ENCODE data around the gene SERP2.
"Not testable (repeated sequence)": the region's sequence is repeated elsewhere in the genome, so short reads cannot be mapped to it uniquely, and the experiment has no call there.

The SERP2 gene

GRCh38 chr13:44373601-44374347 is at the start of gene SERP2:
SERP2 (plus strand) TSS chr13:44373824; CDS start chr13:44374026, 202 bp downstream.
- Histone ChIP-seq H3K9ac (ENCODE audit: low read length) (peak within 1 kb of the TSS; percentile 64), H3K4me3 (ENCODE audit: low read length) (peak within 1 kb of the TSS; percentile 79), H3K4me1 (ENCODE audit: control insufficient read depth, insufficient read depth, low read length) (peaks cover 5% of the 10 kb centered on the region), H3K36me3 (ENCODE audit: control insufficient read depth, insufficient read depth, low read length, severe bottlenecking) (no peaks in the 10 kb centered on the region), H3K27me3 (replicated peaks; ENCODE audit: control insufficient read depth, insufficient read depth, low read length) (no peaks in the 10 kb centered on the region), H3K9me3 (ENCODE audit: control insufficient read depth, low read length) (no peaks in the 10 kb centered on the region)
- DNase-seq (ENCODE audit: low read depth): peak; percentile 21

- H3K36me3 ChIP-seq (ENCODE audit: control insufficient read depth, insufficient read depth, low read length, severe bottlenecking): no peaks in the 10 kb centered on the region
- no peak for DNase-seq (ENCODE audit: low read depth)
- peaks cover 6% of the 10 kb centered on the region for H3K27me3 ChIP-seq (replicated peaks; ENCODE audit: control insufficient read depth, insufficient read depth, low read length)
- H3K4me3 ChIP-seq (ENCODE audit: low read length): no peak overlapping the region
- H3K4me1 ChIP-seq (ENCODE audit: control insufficient read depth, insufficient read depth, low read length): peaks cover 13% of the 10 kb centered on the region
- peaks cover 3% of the 10 kb centered on the region for H3K9me3 ChIP-seq (ENCODE audit: control insufficient read depth, low read length)
- H3K9ac ChIP-seq (ENCODE audit: low read length): no peak overlapping the region
These were observed 46.7 kb upstream of the SERP2 start for GRCh38 chr13:44326961-44327360.

GRCh38 chr13:44329041-44329440 is 44.6 kb upstream of the SERP2 start:
- H3K9ac ChIP-seq (ENCODE audit: low read length); H3K36me3 ChIP-seq (ENCODE audit: control insufficient read depth, insufficient read depth, low read length, severe bottlenecking); H3K27me3 ChIP-seq (replicated peaks; ENCODE audit: control insufficient read depth, insufficient read depth, low read length); DNase-seq (ENCODE audit: low read depth); H3K4me3 ChIP-seq (ENCODE audit: low read length); H3K9me3 ChIP-seq (ENCODE audit: control insufficient read depth, low read length): not testable (repeated sequence)
- peaks cover 20% of the 10 kb centered on the region for H3K4me1 ChIP-seq (ENCODE audit: control insufficient read depth, insufficient read depth, low read length)

DNA sequence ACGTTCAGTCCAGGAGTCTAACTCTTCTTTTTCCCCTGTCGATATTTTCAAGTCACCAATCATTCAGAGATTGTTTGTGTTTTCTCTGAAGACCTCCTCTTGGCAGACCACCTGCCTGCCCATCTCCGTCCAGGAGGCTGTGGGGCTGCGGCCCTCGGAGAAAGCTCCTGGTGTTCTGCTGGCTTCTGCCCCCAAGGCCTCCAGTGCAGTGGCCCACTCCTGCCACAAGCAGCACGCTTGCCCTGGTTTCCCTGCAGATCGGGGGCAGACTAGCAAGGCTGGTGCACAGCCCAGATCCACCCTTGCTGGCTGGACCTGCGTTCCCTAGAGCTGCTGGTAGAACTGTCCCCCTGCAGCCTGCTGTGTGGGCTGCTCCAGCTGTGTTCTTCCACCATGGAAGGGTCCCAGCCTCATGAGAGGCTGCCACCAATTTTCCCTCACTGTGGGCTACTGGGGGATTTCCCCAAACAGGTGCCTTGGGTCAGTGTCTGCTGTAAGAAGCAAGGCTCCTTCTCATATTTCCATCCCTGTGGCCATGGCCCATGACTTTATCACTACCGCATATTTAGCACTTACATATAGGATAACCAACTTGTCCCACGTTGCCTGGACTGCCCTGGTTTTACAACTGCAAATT is 43.6 kb upstream of the SERP2 start:
- Histone ChIP-seq H3K4me1 (ENCODE audit: control insufficient read depth, insufficient read depth, low read length) (peaks cover 20% of the 10 kb centered on the region), H3K9me3 (ENCODE audit: control insufficient read depth, low read length) (no peaks in the 10 kb centered on the region), H3K36me3 (ENCODE audit: control insufficient read depth, insufficient read depth, low read length, severe bottlenecking) (no peaks in the 10 kb centered on the region), H3K27me3 (replicated peaks; ENCODE audit: control insufficient read depth, insufficient read depth, low read length) (no peaks in the 10 kb centered on the region), H3K9ac (ENCODE audit: low read length) (no peak overlapping the region), H3K4me3 (ENCODE audit: low read length) (no peak overlapping the region)
- DNase-seq (ENCODE audit: low read depth): no peak

- no peaks in the 10 kb centered on the region for H3K9me3 ChIP-seq (ENCODE audit: control insufficient read depth, low read length)
- peak overlapping the region; percentile 40 for H3K4me3 ChIP-seq (ENCODE audit: low read length)
- DNase-seq (ENCODE audit: low read depth): no peak
- no peaks in the 10 kb centered on the region for H3K27me3 ChIP-seq (replicated peaks; ENCODE audit: control insufficient read depth, insufficient read depth, low read length)
- H3K9ac ChIP-seq (ENCODE audit: low read length): no peak overlapping the region
- peaks cover 20% of the 10 kb centered on the region for H3K4me1 ChIP-seq (ENCODE audit: control insufficient read depth, insufficient read depth, low read length)
- H3K36me3 ChIP-seq (ENCODE audit: control insufficient read depth, insufficient read depth, low read length, severe bottlenecking): no peaks in the 10 kb centered on the region
These were observed 42.2 kb upstream of the SERP2 start for GRCh38 chr13:44331446-44331845.

DNA sequence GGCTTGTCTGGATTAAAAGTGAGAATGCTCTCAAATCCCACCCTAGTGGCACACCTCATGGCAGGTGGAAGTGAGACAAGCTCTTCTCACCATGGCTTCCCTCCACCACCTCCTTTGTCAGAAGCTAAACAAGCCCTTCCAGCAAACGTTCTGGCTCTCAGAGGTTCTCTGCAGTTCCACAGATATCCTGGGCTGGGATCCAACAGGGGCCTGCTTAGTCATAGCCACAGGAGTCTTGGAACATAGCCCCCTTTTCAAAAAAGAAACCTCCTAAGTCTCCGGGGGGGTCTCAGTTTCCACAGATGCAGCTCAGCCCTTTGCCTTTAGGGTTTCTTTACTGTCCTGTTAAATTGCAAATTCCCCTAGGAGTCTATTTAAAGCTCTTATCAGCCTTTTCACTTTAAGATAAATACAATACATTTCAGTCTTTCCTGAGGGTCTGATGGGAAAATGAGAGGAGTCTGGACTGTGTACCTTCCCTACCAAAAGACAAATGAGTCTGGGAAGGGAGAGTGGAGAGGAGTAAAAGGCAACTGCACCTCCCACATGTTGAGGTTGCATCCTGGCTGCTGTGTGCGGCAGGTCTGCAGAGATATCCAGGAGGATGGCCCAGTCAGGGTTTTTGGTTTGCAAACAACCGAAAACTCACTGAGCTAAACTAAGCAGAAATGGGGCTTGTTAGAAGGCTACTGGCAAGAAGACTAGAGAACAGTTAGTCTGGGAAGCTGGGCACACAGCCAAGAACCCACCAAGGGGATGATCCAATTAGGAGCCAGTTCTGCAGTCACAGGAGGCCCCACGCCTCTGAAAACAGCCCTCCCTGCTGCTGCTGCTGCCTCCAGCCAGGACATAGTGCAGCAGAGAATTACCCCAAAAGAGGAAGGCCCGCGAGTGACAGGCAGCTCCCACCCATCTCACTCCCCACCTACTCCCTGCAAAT is 41.4 kb upstream of the SERP2 start:
- Histone ChIP-seq H3K9me3 (ENCODE audit: control insufficient read depth, low read length) (no peaks in the 10 kb centered on the region), H3K27me3 (replicated peaks; ENCODE audit: control insufficient read depth, insufficient read depth, low read length) (no peaks in the 10 kb centered on the region), H3K9ac (ENCODE audit: low read length) (no peak overlapping the region), H3K4me1 (ENCODE audit: control insufficient read depth, insufficient read depth, low read length) (peaks cover 20% of the 10 kb centered on the region), H3K4me3 (ENCODE audit: low read length) (peak overlapping the region; percentile 40), H3K36me3 (ENCODE audit: control insufficient read depth, insufficient read depth, low read length, severe bottlenecking) (no peaks in the 10 kb centered on the region)
- peak; percentile 83 for DNase-seq (ENCODE audit: low read depth)

- Histone ChIP-seq H3K9ac (ENCODE audit: low read length) (no peak overlapping the region), H3K4me1 (ENCODE audit: control insufficient read depth, insufficient read depth, low read length) (peaks cover 20% of the 10 kb centered on the region), H3K4me3 (ENCODE audit: low read length) (no peak overlapping the region), H3K36me3 (ENCODE audit: control insufficient read depth, insufficient read depth, low read length, severe bottlenecking) (no peaks in the 10 kb centered on the region), H3K9me3 (ENCODE audit: control insufficient read depth, low read length) (no peaks in the 10 kb centered on the region), H3K27me3 (replicated peaks; ENCODE audit: control insufficient read depth, insufficient read depth, low read length) (peaks cover 1% of the 10 kb centered on the region)
- DNase-seq (ENCODE audit: low read depth): no peak
These were observed 39.5 kb upstream of the SERP2 start for GRCh38 chr13:44333950-44334655.

DNA sequence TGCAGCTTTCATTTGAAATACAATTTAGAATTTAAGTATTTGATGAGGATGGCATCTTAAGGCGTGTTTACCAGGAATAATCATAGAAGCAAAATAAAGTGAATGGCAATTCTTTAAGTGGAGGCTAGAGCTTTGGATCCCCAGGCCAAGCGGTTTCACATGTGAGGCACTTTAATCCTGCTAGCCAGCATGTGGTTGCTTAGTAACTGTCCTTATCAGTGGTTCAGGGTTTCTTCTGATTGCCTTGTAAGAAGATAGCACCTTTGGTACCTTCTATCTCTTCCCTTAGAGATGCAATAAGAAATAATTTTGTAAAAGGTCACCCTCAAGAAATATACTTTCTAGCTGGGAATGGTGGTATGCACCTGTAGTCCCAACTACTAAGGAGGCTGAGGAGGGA is 38.9 kb upstream of the SERP2 start:
- peaks cover 20% of the 10 kb centered on the region for H3K4me1 ChIP-seq (ENCODE audit: control insufficient read depth, insufficient read depth, low read length)
- H3K27me3 ChIP-seq (replicated peaks; ENCODE audit: control insufficient read depth, insufficient read depth, low read length): peaks cover 3% of the 10 kb centered on the region
- H3K9ac ChIP-seq (ENCODE audit: low read length): no peak overlapping the region
- no peaks in the 10 kb centered on the region for H3K9me3 ChIP-seq (ENCODE audit: control insufficient read depth, low read length)
- no peaks in the 10 kb centered on the region for H3K36me3 ChIP-seq (ENCODE audit: control insufficient read depth, insufficient read depth, low read length, severe bottlenecking)
- no peak for DNase-seq (ENCODE audit: low read depth)
- no peak overlapping the region for H3K4me3 ChIP-seq (ENCODE audit: low read length)

DNA sequence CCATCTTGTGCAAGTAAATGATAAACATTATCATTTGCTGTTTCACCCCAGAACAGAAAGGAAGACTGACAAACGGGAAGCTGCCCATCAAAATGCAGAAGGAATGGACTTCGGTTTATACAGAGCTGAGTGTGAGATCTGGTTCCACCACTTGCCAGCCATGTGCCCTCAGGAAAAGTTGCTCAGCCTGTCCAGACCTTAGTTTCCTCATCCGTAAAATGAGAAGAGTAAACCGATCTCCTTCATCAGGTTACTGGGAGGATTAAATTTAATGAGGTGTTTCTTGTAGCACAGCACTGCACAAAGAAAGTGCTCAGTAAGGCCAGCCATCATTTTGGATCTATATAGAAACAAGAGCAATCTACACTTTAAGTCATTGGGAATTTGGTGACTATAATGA is 36.7 kb upstream of the SERP2 start:
- DNase-seq (ENCODE audit: low read depth): no peak
- peaks cover 3% of the 10 kb centered on the region for H3K27me3 ChIP-seq (replicated peaks; ENCODE audit: control insufficient read depth, insufficient read depth, low read length)

DNA sequence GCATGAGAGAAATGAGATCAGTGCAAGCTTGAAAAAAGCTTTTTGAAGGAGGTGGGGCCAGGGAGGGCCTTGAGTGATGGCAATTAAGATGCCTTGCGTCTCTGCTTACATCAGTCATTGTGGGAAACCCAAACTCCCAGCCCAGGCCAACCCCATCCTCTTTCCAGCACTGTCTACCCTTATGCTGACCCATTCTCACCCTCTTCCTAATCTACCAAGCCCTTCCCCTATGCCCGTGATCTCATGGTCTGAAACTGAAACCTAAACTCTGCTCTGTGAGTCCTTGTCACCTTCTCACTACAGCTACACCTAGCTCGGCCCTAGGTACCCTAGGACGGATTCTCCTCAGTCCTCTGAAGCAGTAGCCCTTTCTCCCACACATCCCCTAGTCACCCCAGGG is 36.0 kb upstream of the SERP2 start:
- no peak overlapping the region for H3K9ac ChIP-seq (ENCODE audit: low read length)
- peaks cover 4% of the 10 kb centered on the region for H3K4me1 ChIP-seq (ENCODE audit: control insufficient read depth, insufficient read depth, low read length)
- no peaks in the 10 kb centered on the region for H3K36me3 ChIP-seq (ENCODE audit: control insufficient read depth, insufficient read depth, low read length, severe bottlenecking)
- no peak overlapping the region for H3K4me3 ChIP-seq (ENCODE audit: low read length)
- no peak for DNase-seq (ENCODE audit: low read depth)
- H3K9me3 ChIP-seq (ENCODE audit: control insufficient read depth, low read length): peaks cover 9% of the 10 kb centered on the region
- peaks cover 3% of the 10 kb centered on the region for H3K27me3 ChIP-seq (replicated peaks; ENCODE audit: control insufficient read depth, insufficient read depth, low read length)

More for the DNA sequence above, 36.7 kb upstream of the SERP2 start:
- H3K4me1 ChIP-seq (ENCODE audit: control insufficient read depth, insufficient read depth, low read length): peaks cover 11% of the 10 kb centered on the region
- H3K9ac ChIP-seq (ENCODE audit: low read length): no peak overlapping the region
- H3K36me3 ChIP-seq (ENCODE audit: control insufficient read depth, insufficient read depth, low read length, severe bottlenecking): no peaks in the 10 kb centered on the region
- H3K4me3 ChIP-seq (ENCODE audit: low read length): no peak overlapping the region
- peaks cover 9% of the 10 kb centered on the region for H3K9me3 ChIP-seq (ENCODE audit: control insufficient read depth, low read length)

All from adipocyte (in vitro differentiated cells).